HEK293 (cell line): ENCODE data around the gene EXOC3L2.

Source experiments
- IKZF3 ChIP-seq: fragments of 450-650 bp; IDR thresholded peaks from 2 replicates; pipeline ENCODE4 v1.5.0; 2018; ENCODE audit warnings: missing biosample characterization, mild to moderate bottlenecking, missing genetic modification characterization, moderate library complexity
- MEIS1 ChIP-seq: sonication (generic); formaldehyde crosslinking; IDR thresholded peaks from 2 replicates; pipeline ENCODE4 v1.8.1; 2022; ENCODE audit warnings: missing genetic modification reagents, mild to moderate bottlenecking, borderline replicate concordance
- ZNF24 ChIP-seq: fragments of 450-650 bp; formaldehyde crosslinking; IDR thresholded peaks from 2 replicates; pipeline ENCODE4 v1.5.1; 2016; ENCODE audit warnings: missing biosample characterization, missing genetic modification characterization
- ZNF274 ChIP-seq, 2 experiments: fragments of 200-500 bp in 1 of 2; fragments of 450-650 bp in 1 of 2; sonication (Bioruptor generic) in 1 of 2; formaldehyde crosslinking in 1 of 2; IDR thresholded peaks; 2 replicates each; pipeline versions ENCODE4 v1.5.1 to v1.6.1; 2014 to 2016; ENCODE audit warnings: borderline replicate concordance in 1 of 2, inconsistent platforms in 1 of 2, low read length in 1 of 2, missing biosample characterization in 1 of 2, missing genetic modification characterization in 1 of 2
- ZNF423 ChIP-seq: fragments of 450-650 bp; formaldehyde crosslinking; IDR thresholded peaks from 2 replicates; pipeline ENCODE4 v1.5.1; 2016; ENCODE audit warnings: missing biosample characterization, missing genetic modification characterization
- TF ChIP-seq, protein P1 (sequence below): fragments of 450-650 bp; formaldehyde crosslinking; IDR thresholded peaks from 2 replicates; pipeline ENCODE4 v1.5.1; 2016; ENCODE audit warnings: missing biosample characterization, missing genetic modification characterization

DNA sequence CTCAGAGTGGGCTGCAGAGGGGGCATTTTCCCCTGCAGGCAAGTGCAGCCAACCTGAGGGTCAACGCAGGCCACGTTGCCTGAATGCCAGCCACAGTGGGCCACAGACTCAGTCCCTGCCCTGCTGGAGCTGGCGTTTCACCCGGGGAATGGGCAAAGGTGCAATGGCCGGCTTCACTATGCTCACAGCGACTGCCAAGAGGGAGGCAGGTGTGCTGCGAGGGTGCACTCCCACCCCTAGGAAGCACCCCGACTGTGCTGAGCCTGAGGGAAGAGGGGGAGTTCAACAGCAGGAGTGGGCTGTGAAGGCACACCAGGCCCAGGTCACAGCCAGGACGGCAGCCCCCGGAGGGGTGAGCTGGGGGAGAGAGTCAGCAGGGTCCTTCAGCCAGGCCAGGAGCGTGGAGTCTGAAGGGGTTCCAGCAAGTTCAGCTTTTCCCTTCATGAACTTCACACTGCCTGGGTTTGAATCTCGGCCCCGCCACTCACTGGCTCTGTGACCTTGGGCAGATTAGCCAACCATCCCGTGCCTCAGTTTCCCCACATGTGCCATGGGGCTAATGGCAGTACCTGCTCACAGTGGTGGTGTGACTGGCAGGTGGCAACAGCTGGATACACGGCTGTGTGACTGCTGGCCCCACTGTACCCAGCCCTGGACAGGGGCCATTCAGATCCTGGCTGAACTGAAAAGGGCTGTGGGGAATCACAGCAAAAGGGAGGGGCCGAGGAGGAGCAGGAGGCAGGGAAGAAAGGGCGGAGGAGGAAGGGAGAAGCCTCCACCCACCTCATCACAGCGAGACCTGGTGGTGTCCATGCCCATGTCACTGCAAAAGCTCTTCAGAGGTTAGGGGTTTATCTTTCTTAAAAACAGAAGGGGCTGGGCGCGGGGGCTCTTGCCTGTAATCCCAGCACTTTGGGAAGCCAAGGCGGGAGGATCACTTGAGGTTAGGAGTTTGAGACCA lies 74.8 kb downstream of the EXOC3L2 start:
- no peak for TF ChIP-seq ZNF423 (tag by site-specific recombination)
- TF ChIP-seq, protein P1, sequence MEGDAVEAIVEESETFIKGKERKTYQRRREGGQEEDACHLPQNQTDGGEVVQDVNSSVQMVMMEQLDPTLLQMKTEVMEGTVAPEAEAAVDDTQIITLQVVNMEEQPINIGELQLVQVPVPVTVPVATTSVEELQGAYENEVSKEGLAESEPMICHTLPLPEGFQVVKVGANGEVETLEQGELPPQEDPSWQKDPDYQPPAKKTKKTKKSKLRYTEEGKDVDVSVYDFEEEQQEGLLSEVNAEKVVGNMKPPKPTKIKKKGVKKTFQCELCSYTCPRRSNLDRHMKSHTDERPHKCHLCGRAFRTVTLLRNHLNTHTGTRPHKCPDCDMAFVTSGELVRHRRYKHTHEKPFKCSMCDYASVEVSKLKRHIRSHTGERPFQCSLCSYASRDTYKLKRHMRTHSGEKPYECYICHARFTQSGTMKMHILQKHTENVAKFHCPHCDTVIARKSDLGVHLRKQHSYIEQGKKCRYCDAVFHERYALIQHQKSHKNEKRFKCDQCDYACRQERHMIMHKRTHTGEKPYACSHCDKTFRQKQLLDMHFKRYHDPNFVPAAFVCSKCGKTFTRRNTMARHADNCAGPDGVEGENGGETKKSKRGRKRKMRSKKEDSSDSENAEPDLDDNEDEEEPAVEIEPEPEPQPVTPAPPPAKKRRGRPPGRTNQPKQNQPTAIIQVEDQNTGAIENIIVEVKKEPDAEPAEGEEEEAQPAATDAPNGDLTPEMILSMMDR (tag by site-specific recombination) = no peak
- no peak for TF ChIP-seq IKZF3 (tag by site-specific recombination)
- no peak for TF ChIP-seq MEIS1 (CRISPR knock-in tag)
- no peak for TF ChIP-seq ZNF24 (tag by site-specific recombination)
- no peak for TF ChIP-seq ZNF274 (IDR thresholded peaks at IDR 0.05; ENCODE audit: low read length)
- TF ChIP-seq ZNF274 (tag by site-specific recombination; IDR thresholded peaks at IDR 0.05; ENCODE audit: borderline replicate concordance) = no peak
